GM23248 (cell line): ENCODE results near the gene CSNK2A1.

Experiments used
- EZH2 ChIP-seq: fragments of 200-600 bp; sonication (generic); IDR thresholded peaks from 2 replicates; pipeline ENCODE4 v1.6.1; 2018; ENCODE audit warnings: antibody characterized with exemption, mild to moderate bottlenecking; ENCODE audit not compliant: insufficient read depth, poor library complexity, severe bottlenecking
- EZH2phosphoT487 ChIP-seq: fragments of 200-600 bp; sonication (generic); IDR thresholded peaks from 2 replicates; pipeline ENCODE4 v1.6.1; 2018; ENCODE audit warnings: antibody characterized with exemption, moderate library complexity, mild to moderate bottlenecking, low read depth; ENCODE audit not compliant: insufficient read depth

DNA sequence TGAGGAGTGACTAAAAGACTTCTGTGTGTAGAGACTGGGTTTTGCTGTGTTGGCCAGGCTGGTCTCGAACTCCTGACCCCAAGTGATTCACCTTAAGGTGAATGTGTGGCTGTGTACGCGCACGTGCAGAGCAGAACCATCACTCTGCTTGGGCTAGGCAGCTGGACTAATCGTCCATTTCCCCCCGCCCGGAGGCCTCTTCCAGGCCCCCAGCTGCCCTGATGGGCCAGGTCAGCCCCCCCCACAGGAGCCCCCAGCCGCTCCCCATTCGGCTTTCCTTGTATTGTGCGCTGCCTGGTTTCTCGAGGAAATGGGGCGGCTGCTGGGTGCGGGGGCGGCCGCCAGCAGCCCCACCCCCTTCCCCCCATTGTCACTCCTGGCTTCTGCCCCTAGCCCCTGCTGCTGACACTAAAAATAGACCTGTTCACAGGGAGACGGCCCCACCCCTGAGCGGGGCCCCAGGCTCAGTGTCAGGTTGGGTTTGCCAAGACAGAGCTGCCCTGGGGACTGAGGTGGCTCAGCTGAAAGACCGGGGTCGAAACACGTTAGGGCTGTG lies 24.6 kb upstream of the CSNK2A1 start:
- TF ChIP-seq EZH2 (no peak), EZH2phosphoT487 (no peak)
